Renal cortex interstitium (tissue), 11 donors: Measurements from ENCODE around the gene INPP4B. TPM values are rescaled to one million over a fixed set of nuclear protein-coding genes. Genes with fewer than 3 reads are reported as not detected.
"Not testable (repeated sequence)": the region's sequence is repeated elsewhere in the genome, so short reads cannot be mapped to it uniquely, and the experiment has no call there.

Experiments
- DNase-seq, 11 donors: peaks; one replicate each; pipeline ENCODE4 v3.0.0-alpha.2; 2013; ENCODE audit warnings: low read depth in 9 of 11, low spot score in 4 of 11; ENCODE audit errors: extremely low read depth in 1 of 11
- polyA plus RNA-seq, 3 donors: library from polyadenylated mRNA; unstranded; fragments of 120-200 nt; gene quantifications; one replicate each; pipeline ENCODE4 v1.2.1, GENCODE V29; 2013; ENCODE audit not compliant: insufficient read length in 3 of 3

INPP4B gene
- polyA plus RNA-seq, 3 donors = 9.2 to 11.7 (median 9.4) TPM

DNA sequence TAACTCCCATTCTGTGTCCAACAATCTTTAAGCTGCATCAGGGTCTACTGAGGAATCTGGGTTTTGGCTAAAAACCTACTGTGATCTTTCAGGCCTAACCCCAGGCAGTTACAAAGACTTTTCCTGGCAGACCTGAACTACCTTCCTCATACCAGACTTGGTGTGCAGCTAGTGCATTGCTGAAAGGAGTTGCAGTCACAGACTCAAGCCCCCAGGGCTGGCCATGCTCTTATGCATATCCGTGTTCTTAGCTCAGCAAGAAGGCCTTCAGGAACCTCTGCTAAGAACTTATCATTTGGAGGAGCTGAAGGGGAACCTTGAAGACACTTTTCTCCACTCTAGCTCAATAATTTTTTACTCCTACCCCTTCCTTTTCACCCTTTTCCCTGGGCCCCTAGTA lies 147.5 kb downstream of the INPP4B start:
- no peak for DNase-seq

GRCh38 chr4:142697928-142698327 lies 148.2 kb downstream of the INPP4B start:
- no peak for DNase-seq

DNA sequence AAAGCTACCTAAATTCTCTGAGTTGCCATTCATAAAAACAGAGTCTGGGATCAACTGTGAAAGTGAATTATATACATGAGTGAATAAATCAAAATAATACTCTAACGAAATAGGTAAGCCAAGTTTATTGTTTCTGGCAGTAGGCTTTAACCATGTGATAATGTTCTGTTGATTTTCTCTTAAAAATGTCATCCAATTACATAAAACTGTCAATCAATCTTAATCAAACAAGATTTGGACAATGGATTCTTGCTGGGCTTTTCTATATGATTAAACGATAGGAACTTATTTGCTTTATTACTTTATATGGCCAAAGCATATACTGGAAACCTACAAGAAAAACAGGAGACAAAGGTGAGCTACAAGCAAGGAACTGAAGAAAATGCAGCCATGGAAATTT lies 148.8 kb downstream of the INPP4B start:
- DNase-seq = no peak

DNA sequence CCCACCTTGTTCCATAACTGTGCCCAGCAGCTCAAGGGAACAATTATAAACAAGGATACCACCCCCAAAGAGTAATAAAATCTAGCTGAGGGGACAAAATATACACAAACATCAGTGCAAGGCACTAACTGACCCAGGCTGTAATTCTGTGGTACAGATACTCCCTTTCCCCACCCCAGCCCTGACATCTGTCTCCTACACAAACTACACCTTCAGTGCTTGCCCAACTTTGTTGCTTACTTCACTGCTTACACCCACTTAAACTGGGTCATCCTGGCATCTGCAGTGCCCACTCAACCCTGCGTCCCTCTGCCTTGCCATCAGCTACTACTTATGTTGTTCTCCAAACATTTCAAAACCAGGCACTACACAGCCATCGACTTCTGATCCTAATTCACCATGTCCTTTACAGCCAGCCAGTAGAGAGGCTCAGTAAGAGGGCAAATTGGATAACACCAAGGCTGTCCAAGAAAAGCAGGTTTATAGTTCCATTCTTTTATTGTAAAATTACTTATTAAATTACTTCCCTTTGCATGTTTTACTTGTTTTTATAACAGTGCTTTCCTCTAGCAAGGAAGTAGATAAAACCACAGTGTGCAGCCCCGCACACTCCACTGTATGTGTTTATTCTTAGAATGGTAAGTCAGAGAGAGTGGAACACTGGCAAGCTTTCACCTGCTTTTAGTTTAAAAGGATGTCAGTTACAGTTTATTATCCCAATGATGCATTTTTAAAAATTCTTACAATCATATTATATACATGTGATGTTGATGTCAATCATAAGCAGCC lies 149.6 kb downstream of the INPP4B start:
- no peak for DNase-seq

DNA sequence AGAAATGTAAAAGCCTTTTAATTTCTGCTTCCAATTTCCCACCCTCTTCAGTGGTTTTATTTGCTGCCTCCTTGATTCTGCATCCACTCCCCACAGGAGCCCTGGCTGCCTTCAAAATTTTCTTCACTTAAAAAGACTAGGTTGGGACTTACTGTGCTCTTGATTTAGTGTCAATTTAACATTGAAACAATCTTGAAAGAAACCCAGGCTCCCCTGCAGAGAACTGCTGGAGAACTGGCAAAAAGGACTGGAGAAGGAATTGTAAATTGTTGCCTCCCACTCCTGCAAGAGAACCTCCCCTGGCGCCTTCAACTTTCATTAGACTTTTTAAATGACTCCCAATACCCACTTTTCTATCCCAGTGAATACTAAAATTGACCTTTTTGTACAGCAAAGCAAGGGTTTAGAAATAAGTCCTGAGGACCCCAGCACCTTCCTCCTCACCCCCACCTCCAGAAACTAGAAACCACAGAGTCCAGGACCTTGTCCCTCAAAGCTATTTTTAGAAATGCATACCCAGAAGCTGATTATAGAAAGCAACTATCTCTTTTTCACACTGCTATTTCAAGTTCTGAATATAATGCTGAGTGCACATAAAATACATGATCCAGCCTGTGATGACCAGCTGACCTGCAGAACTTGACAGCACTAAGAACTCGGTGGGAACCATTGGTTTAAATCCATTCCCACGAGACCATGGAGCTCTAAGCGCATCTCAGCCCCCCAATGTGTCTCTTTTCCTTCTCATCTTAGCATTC lies 155.5 kb downstream of the INPP4B start:
- no peak for DNase-seq

DNA sequence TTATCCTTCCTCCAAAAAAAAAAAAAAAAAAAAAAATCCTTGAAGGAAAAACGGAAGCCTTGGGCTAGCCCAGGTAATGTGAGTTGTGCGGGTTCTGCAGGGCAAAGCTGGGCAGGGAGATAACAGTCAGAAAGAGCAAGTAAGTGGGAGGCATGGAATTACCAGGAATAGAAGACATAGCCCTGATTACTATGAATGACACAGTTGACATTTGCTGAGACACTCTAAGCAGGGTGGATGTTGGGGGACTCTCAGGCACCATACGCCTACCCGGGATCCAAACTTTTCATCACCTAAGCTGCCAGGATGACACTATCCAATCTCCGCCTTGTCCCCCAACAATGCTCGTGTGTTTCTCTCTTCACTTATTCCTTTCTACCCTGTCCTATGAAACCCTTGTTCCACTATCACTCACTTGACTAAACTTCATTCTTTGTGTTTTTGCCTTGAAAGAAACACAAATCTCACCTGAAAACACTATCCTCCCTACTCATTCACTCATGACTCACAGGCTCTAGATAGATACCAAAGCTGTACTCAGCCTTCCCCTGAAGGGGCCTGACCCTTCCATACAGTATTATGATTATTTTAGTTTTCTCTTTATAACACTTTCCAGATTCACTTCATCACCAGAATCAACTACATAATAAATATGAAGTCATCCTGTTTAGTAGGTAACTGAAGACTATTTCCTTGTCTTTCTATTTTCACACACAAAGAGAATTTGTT lies 158.4 kb downstream of the INPP4B start:
- no peak for DNase-seq

GRCh38 chr4:142686081-142686480 lies 160.0 kb downstream of the INPP4B start:
- DNase-seq = no peak

- no peak for DNase-seq
Observed at GRCh38 chr4:142683997-142684396, 162.1 kb downstream of the INPP4B start.

DNA sequence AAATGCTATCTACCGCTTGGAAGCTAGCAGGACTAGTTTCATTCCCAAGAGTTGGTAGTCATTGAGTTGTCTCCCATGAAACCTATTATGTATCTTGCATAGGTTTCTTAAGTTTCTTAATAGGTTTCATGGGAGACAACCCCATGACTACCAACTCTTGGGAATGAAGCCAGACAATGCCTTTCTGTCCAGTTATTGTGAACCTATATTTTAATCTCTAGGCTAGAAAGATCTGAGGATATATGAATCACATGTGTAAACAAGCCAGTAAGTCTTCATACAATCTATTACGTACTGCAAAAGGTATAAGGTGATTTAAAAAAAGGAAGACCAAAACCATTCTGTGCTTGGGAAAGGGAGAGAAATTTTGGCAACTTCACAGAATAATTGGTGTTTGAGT lies 162.6 kb downstream of the INPP4B start:
- DNase-seq = no peak

DNA sequence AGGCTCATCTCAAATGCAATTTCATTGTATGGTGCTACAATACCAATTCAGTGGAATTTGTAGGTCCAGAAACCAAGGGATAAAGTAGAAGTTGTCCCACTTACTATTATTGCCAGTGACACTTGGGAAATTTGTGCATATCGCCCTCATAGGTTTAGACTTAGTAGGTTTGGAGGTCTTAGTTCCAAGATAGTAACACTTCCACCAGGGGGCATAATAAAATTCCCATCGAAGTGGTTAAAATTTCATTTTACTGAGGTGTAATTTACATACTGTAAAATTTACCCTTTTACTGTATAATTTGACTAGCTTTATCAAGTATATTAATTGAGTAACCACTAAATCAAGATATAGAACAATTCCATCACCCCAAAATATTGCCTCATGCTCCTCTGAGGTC lies 174.6 kb downstream of the INPP4B start:
- no peak for DNase-seq

- DNase-seq = no peak
Observed at GRCh38 chr4:142663828-142664227, 182.3 kb downstream of the INPP4B start.

GRCh38 chr4:142660728-142661127 lies 185.4 kb downstream of the INPP4B start:
- DNase-seq = no peak

- no peak for DNase-seq
Observed at GRCh38 chr4:142656178-142656577, 189.9 kb downstream of the INPP4B start.

GRCh38 chr4:142648378-142648777 lies 197.7 kb downstream of the INPP4B start:
- no peak for DNase-seq

DNA sequence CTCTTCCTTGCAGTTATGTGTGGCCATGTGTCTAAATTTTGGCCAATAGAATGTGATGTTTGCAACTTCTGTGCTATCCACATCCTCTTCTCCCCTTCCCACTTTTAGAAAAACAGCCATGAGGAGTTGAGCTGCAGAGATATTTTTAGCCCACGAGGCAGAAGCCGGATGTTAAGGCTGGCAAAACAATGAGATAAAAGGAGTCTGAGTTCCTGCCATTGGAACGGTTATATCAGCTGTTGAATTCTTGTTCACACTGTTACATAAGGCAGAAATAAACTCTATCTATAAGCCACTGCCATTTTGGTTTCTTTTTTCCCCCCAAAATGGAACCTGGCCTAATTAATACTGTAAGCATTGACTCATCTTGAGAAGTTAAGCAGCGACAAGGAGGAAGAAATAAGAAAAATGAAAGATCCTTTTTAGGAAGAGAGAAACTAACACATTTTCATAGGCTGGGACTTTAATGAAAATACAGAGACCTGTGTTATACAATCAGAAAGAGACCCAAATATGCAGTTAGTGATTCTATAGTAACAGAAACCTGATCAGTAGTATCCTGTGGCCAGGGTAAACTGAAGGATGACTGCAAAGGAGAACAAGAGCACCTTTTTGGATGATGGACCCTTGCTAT lies 200.5 kb downstream of the INPP4B start:
- no peak for DNase-seq

- DNase-seq = not testable (repeated sequence)
Observed at GRCh38 chr4:142644628-142645027, 201.5 kb downstream of the INPP4B start.

- DNase-seq = no peak
Observed at GRCh38 chr4:142637614-142638013, 208.5 kb downstream of the INPP4B start.

GRCh38 chr4:142631836-142632235 lies 214.3 kb downstream of the INPP4B start:
- DNase-seq = no peak

DNA sequence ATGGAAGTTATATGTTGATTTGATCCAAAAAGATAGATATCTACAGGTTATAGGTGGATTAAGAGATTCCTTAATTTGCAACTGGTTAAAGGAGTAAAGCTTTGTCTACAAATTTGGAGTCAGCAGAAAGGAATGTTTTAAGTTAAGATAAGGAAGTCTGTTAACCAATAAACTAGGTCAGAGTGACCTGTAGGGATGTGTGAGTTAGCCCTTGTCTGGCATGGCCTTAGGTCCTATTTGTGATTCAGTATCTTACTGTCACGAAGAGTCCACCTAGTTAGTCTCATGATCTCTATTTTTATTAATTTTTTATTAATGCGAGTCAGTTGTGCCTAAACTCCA lies 230.8 kb downstream of the INPP4B start:
- DNase-seq = no peak
